Ishikawa (cell line): ENCODE results near the gene BANF2.

Source experiments
- CEBPB ChIP-seq: IDR thresholded peaks from 2 replicates; pipeline ENCODE4 v1.6.1; 2012
- CREB1 ChIP-seq: IDR thresholded peaks from 2 replicates; pipeline ENCODE4 v1.6.1; 2012; ENCODE audit warnings: low read depth
- EGR1 ChIP-seq: IDR thresholded peaks from 2 replicates; pipeline ENCODE4 v1.6.1; 2012
- EP300 ChIP-seq: IDR thresholded peaks from 2 replicates; pipeline ENCODE4 v1.6.1; 2012; ENCODE audit warnings: borderline replicate concordance
- FOXM1 ChIP-seq: IDR thresholded peaks from 2 replicates; pipeline ENCODE4 v1.6.1; 2012; ENCODE audit warnings: low read depth, borderline replicate concordance
- MAX ChIP-seq: IDR thresholded peaks from 2 replicates; pipeline ENCODE4 v1.6.1; 2012
- NFIC ChIP-seq: IDR thresholded peaks from 2 replicates; pipeline ENCODE4 v1.6.1; 2012
- RAD21 ChIP-seq: IDR thresholded peaks from 2 replicates; pipeline ENCODE4 v1.6.1; 2012; ENCODE audit warnings: low read depth
- REST ChIP-seq: IDR thresholded peaks from 2 replicates; pipeline ENCODE4 v1.6.1; 2012; ENCODE audit warnings: low read depth, mild to moderate bottlenecking
- TAF1 ChIP-seq: IDR thresholded peaks from 2 replicates; pipeline ENCODE4 v1.6.1; 2012; ENCODE audit warnings: low read depth, mild to moderate bottlenecking
- TCF12 ChIP-seq: IDR thresholded peaks from 2 replicates; pipeline ENCODE4 v1.6.1; 2012; ENCODE audit warnings: low read depth
- TEAD4 ChIP-seq: IDR thresholded peaks from 2 replicates; pipeline ENCODE4 v1.6.1; 2012
- USF1 ChIP-seq: IDR thresholded peaks from 2 replicates; pipeline ENCODE4 v1.6.1; 2012
- YY1 ChIP-seq: IDR thresholded peaks from 2 replicates; pipeline ENCODE4 v1.6.1; 2012; ENCODE audit warnings: low read depth
- ZBTB7A ChIP-seq: IDR thresholded peaks from 2 replicates; pipeline ENCODE4 v1.6.1; 2012; ENCODE audit warnings: low read depth

BANF2 gene

DNA sequence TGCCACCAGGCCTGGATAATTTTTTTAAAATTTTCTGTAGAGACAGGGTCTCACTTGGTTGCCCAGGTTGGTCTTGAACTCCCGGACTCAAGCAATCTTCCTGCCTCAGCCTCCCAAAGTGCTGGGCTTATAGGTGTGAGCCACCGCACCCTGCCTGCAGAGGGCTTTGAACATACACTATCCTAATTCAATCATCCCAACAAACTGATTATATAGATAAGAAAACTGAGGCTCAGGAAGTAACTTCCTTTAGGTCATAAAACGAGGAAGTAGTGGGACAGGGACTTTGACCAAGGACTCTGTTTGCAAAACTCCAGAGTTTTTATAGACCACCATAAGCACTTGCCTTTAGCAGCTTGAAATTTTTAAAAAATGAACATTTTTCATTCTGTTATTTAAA lies 5.0 kb upstream of the BANF2 start:
- TF ChIP-seq FOXM1 (no peak), CEBPB (no peak), CREB1 (no peak), TCF12 (no peak), YY1 (no peak), MAX (no peak), RAD21 (no peak), USF1 (no peak)

- no peak for TF ChIP-seq FOXM1
- no peak for TF ChIP-seq REST
- no peak for TF ChIP-seq ZBTB7A
- no peak for TF ChIP-seq EGR1
- TF ChIP-seq CREB1: no peak
- TF ChIP-seq NFIC: no peak
- no peak for TF ChIP-seq EP300
- TF ChIP-seq CEBPB: no peak
- no peak for TF ChIP-seq TCF12
- TF ChIP-seq RAD21: no peak
- TF ChIP-seq USF1: no peak
Measured at GRCh38 chr20:17696287-17696686, 3.5 kb upstream of the BANF2 start.

GRCh38 chr20:17697171-17697570 lies 2.6 kb upstream of the BANF2 start:
- TF ChIP-seq REST (no peak), USF1 (no peak), EGR1 (no peak), EP300 (no peak)

- no peak for TF ChIP-seq FOXM1
- TF ChIP-seq YY1: no peak
- TF ChIP-seq EGR1: no peak
- no peak for TF ChIP-seq CEBPB
- no peak for TF ChIP-seq REST
- no peak for TF ChIP-seq TAF1
- no peak for TF ChIP-seq EP300
- no peak for TF ChIP-seq NFIC
- no peak for TF ChIP-seq RAD21
Measured at GRCh38 chr20:17698384-17698783, 1.4 kb upstream of the BANF2 start.

- TF ChIP-seq ZBTB7A (no peak), RAD21 (no peak), TAF1 (no peak), YY1 (no peak), FOXM1 (no peak), USF1 (no peak), EP300 (no peak), TCF12 (no peak), MAX (no peak), TEAD4 (no peak), NFIC (no peak), CREB1 (no peak), REST (no peak)
Measured at GRCh38 chr20:17700637-17701036, 871 bp downstream of the BANF2 start.
